GM12878 (cell line): ENCODE data around the gene SNURF. TPM values are rescaled to one million over a fixed set of nuclear protein-coding genes. Genes with fewer than 3 reads are reported as not detected.

Experiments
- ATAC-seq: fragments of 200-7000 bp; cut with Tn5 transposase; 3 replicates; pipeline ENCODE4 v1.9.1; 2020; ENCODE audit warnings: mild to moderate bottlenecking, moderate library complexity
- BruUV-seq: library from RNA; stranded (reverse); fragments of 400-500 nt; replicated peaks from 2 replicates; lab custom pipeline; 2021; lab: Mats Ljungman, UMichigan
- CTCF ChIA-PET: fragments of 300-600 bp; sonication (Branson Sonifier 250); formaldehyde crosslinking; extraction: SDS; loops from one replicate; lab custom pipeline; 2021; ENCODE audit warnings: inconsistent platforms; lab: Yijun Ruan, JAX
- POLR2A ChIA-PET: fragments of 350-600 bp; formaldehyde crosslinking; extraction: SDS; loops from one replicate; lab custom pipeline; 2021; ENCODE audit warnings: inconsistent platforms; lab: Charles Lee
- RAD21 ChIA-PET: fragments of 300-600 bp; sonication (Branson Sonifier 250); formaldehyde crosslinking; loops from one replicate; lab custom pipeline; 2023; ENCODE audit warnings: antibody characterized with exemption; ENCODE audit not compliant: unreplicated experiment; lab: Charles Lee
- SMC1A ChIA-PET: fragments of 300-600 bp; sonication (Branson Sonifier 250); formaldehyde crosslinking; loops from one replicate; lab custom pipeline; 2023; ENCODE audit not compliant: unreplicated experiment, uncharacterized antibody; lab: Charles Lee
- DNase-seq: peaks from one replicate; pipeline ENCODE4 v3.0.0-alpha.2; 2011; ENCODE audit warnings: low read depth, low spot score
- FAIRE-seq: peaks from 3 replicates; lab custom pipeline; 2011; peaks lifted over from hg19 to GRCh38; lab: Jason Lieb, UNC
- H2AFZ ChIP-seq: 2 replicates; pipeline ENCODE4 v1.6.0; 2011; ENCODE audit warnings: low read depth, low read length, control low read depth; ENCODE audit not compliant: control insufficient read depth
- H3K27ac ChIP-seq: 2 replicates; pipeline ENCODE4 v1.5.1; 2011; ENCODE audit warnings: control low read depth; ENCODE audit not compliant: control insufficient read depth, insufficient read depth
- H3K27me3 ChIP-seq, 2 experiments: replicated peaks in 1 of 2; 2 replicates each; pipeline versions ENCODE4 v1.6.0 to v1.6.1; 2011; ENCODE audit warnings: low read length in 1 of 2; ENCODE audit not compliant: control insufficient read depth in 2 of 2, insufficient read depth in 2 of 2
- H3K36me3 ChIP-seq, 2 experiments: 2 replicates each; pipeline ENCODE4 v1.5.1; 2011; ENCODE audit warnings: low read length in 1 of 2; ENCODE audit not compliant: control insufficient read depth in 2 of 2, insufficient read depth in 2 of 2
- H3K4me1 ChIP-seq: 2 replicates; pipeline ENCODE4 v1.6.1; 2011; ENCODE audit warnings: mild to moderate bottlenecking, low read length, moderate library complexity, mixed read lengths; ENCODE audit not compliant: control insufficient read depth, insufficient read depth
- H3K4me2 ChIP-seq: 2 replicates; pipeline ENCODE4 v1.6.0; 2011; ENCODE audit warnings: control low read depth; ENCODE audit not compliant: control insufficient read depth, insufficient read depth
- H3K4me3 ChIP-seq: fragments of 200-600 bp; sonication (generic); 2 replicates; pipeline ENCODE4 v1.5.1; 2016
- H3K79me2 ChIP-seq: 2 replicates; pipeline ENCODE4 v1.6.0; 2011; ENCODE audit warnings: low read length; ENCODE audit not compliant: control insufficient read depth, insufficient read depth
- H3K9ac ChIP-seq: 2 replicates; pipeline ENCODE4 v1.8.0; 2011; ENCODE audit warnings: low read length, control low read depth, mixed read lengths; ENCODE audit not compliant: control insufficient read depth, insufficient read depth
- H3K9me3 ChIP-seq: replicated peaks from 3 replicates; pipeline ENCODE4 v1.5.1; 2011; ENCODE audit warnings: mild to moderate bottlenecking, low read length; ENCODE audit not compliant: control insufficient read depth, insufficient read depth
- H4K20me1 ChIP-seq: 2 replicates; pipeline ENCODE4 v1.6.0; 2011; ENCODE audit not compliant: control insufficient read depth, insufficient read depth
- ATF2 ChIP-seq: IDR thresholded peaks from 2 replicates; pipeline ENCODE4 v1.6.1; 2012; ENCODE audit warnings: low read length, inconsistent platforms
- ATF7 ChIP-seq: fragments of 450-650 bp; IDR thresholded peaks from 2 replicates; pipeline ENCODE4 v1.6.1; 2016; ENCODE audit warnings: low read depth, mild to moderate bottlenecking
- FOXK2 ChIP-seq: fragments of 450-650 bp; IDR thresholded peaks from 2 replicates; pipeline ENCODE4 v1.6.1; 2017; ENCODE audit warnings: mild to moderate bottlenecking, moderate library complexity
- HCFC1 ChIP-seq: fragments of 150-350 bp; IDR thresholded peaks from 2 replicates; pipeline ENCODE4 v1.6.1; 2014; ENCODE audit warnings: low read length
- IRF4 ChIP-seq: IDR thresholded peaks from 2 replicates; pipeline ENCODE4 v1.6.1; 2011; ENCODE audit warnings: low read depth, low read length
- MTA3 ChIP-seq: IDR thresholded peaks from 2 replicates; pipeline ENCODE4 v1.6.1; 2012; ENCODE audit warnings: low read length, inconsistent platforms, borderline replicate concordance
- PAX5 ChIP-seq: IDR thresholded peaks from 2 replicates; pipeline ENCODE4 v1.6.1; 2011; ENCODE audit warnings: low read depth, low read length, borderline replicate concordance
- POLR2AphosphoS2 ChIP-seq: IDR thresholded peaks from 2 replicates; pipeline ENCODE4 v1.6.1; 2011; ENCODE audit warnings: low read depth, mild to moderate bottlenecking, low read length, improper control_type of control experiment, moderate library complexity
- RAD21 ChIP-seq: IDR thresholded peaks from 2 replicates; pipeline ENCODE4 v1.6.1; 2011; ENCODE audit warnings: mild to moderate bottlenecking, low read depth, low read length, moderate library complexity; ENCODE audit not compliant: insufficient read depth
- RELB ChIP-seq: fragments of 450-650 bp; IDR thresholded peaks from 2 replicates; pipeline ENCODE4 v1.6.1; 2017; ENCODE audit warnings: low read depth, mild to moderate bottlenecking, moderate library complexity
- SMAD5 ChIP-seq: IDR thresholded peaks from 2 replicates; pipeline ENCODE4 v1.6.1; 2016; ENCODE audit warnings: antibody characterized with exemption, low read depth
- SMC3 ChIP-seq: IDR thresholded peaks from 2 replicates; pipeline ENCODE4 v1.6.1; 2011; ENCODE audit warnings: low read length, improper control_type of control experiment, borderline replicate concordance
- SRF ChIP-seq, 2 experiments: IDR thresholded peaks; 2 replicates each; pipeline ENCODE4 v1.6.1; 2011; ENCODE audit warnings: low read depth in 2 of 2, low read length in 2 of 2, mild to moderate bottlenecking in 1 of 2, moderate library complexity in 1 of 2
- ZNF217 ChIP-seq: fragments of 450-650 bp; IDR thresholded peaks from 2 replicates; pipeline ENCODE4 v1.6.1; 2017; ENCODE audit warnings: antibody characterized with exemption, mild to moderate bottlenecking
- ZNF24 ChIP-seq: fragments of 450-650 bp; IDR thresholded peaks from 2 replicates; pipeline ENCODE4 v1.6.1; 2017; ENCODE audit warnings: antibody characterized with exemption, mild to moderate bottlenecking
- WGBS: methylation state at CpG from one replicate; pipeline ENCODE4 v1.1.6; 2016; ENCODE audit warnings: low lambda C conversion rate; ENCODE audit not compliant: insufficient replicate concordance, insufficient coverage; ENCODE audit errors: missing lambda C conversion rate; 5-methylcytosine and 5-hydroxymethylcytosine counted together
- in situ Hi-C: fragments of 300-500 bp; cut with MboI; formaldehyde crosslinking; loops from 9 replicates; pipeline ENCODE4 v1.14.3; 2018; ENCODE audit warnings: mixed read lengths
- intact Hi-C: fragments of 100-400 bp; cut with micrococcal nuclease; formaldehyde crosslinking; loops from one replicate; pipeline ENCODE4 v1.14.2; 2022; ENCODE audit not compliant: unreplicated experiment
- polyA plus RNA-seq, 11 experiments: library from polyadenylated mRNA; depleted of rRNA in 4 of 11; unstranded in 6 of 11; stranded (reverse) in 5 of 11; fragments of >200 nt; fragmentation: Nextera tagmentation in 4 of 11; fragmentation: Illumina TruSeq in 1 of 11; extraction: Ambion mirVana in 4 of 11; extraction: Trizol in 1 of 11; gene quantifications; 1 replicate in 1 of 11; 2 replicates in 10 of 11; pipeline versions ENCODE4 v1.2.1 to v1.2.3, GENCODE V29; 2011 to 2016; ENCODE audit warnings: inconsistent platforms in 2 of 11, missing spikeins in 2 of 11, low read depth in 1 of 11
- total RNA-seq, 4 experiments: library from RNA; depleted of rRNA in 3 of 4; stranded (reverse); fragments of >200 nt in 3 of 4; fragmentation: Illumina TruSeq in 1 of 4; extraction: Trizol in 1 of 4; gene quantifications; 2 replicates each; pipeline versions ENCODE4 v1.2.1 to v1.2.3, GENCODE V29; 2013 to 2021
- TF ChIP-seq, protein P1 (sequence below): fragments of 150-350 bp; IDR thresholded peaks from 2 replicates; pipeline ENCODE4 v1.6.1; 2016; ENCODE audit warnings: low read depth, low read length
- TF ChIP-seq, protein P2 (sequence below): fragments of 450-650 bp; IDR thresholded peaks from 2 replicates; pipeline ENCODE4 v1.6.1; 2016; ENCODE audit warnings: mild to moderate bottlenecking
- TF ChIP-seq, protein P3 (sequence below): IDR thresholded peaks from 2 replicates; pipeline ENCODE4 v1.6.1; 2012; ENCODE audit warnings: low read depth, low read length, improper control_type of control experiment

SNURF gene
- total and polyA plus RNA-seq, 10 of the 15 experiments (the other 5 are each of a cell fraction or from before 2014, with no cell fraction given): 2.6 to 25.4 (median 8.9) TPM

GRCh38 chr15:24919446-24919845 lies 35.3 kb upstream of the SNURF start:
- BruUV-seq: no TSS peak
- in situ Hi-C loops: no loop called here
- ChIA-PET SMC1A (no interaction called here), POLR2A (no interaction called here), CTCF (no interaction called here), RAD21 (no interaction called here)
- H3K9me3 ChIP-seq: no peaks in the 10 kb centered on the region; the same call in 2 of the 3 replicates
- DNase-seq: no peak
- no peak overlapping the region for H3K4me3 ChIP-seq
- TF ChIP-seq ATF2: no peak
- TF ChIP-seq SMC3: no peak
- TF ChIP-seq POLR2AphosphoS2: no peak
- no peak for TF ChIP-seq FOXK2
- TF ChIP-seq HCFC1: no peak
- TF ChIP-seq RAD21: no peak
- TF ChIP-seq RELB: no peak
- TF ChIP-seq ZNF24: no peak
- TF ChIP-seq SMAD5: no peak
- TF ChIP-seq MTA3: no peak
- TF ChIP-seq SRF (IDR thresholded peaks at IDR 0.05; ENCODE audit: low read depth in 2 of 2, low read length in 2 of 2): no peak
- TF ChIP-seq, protein P1, sequence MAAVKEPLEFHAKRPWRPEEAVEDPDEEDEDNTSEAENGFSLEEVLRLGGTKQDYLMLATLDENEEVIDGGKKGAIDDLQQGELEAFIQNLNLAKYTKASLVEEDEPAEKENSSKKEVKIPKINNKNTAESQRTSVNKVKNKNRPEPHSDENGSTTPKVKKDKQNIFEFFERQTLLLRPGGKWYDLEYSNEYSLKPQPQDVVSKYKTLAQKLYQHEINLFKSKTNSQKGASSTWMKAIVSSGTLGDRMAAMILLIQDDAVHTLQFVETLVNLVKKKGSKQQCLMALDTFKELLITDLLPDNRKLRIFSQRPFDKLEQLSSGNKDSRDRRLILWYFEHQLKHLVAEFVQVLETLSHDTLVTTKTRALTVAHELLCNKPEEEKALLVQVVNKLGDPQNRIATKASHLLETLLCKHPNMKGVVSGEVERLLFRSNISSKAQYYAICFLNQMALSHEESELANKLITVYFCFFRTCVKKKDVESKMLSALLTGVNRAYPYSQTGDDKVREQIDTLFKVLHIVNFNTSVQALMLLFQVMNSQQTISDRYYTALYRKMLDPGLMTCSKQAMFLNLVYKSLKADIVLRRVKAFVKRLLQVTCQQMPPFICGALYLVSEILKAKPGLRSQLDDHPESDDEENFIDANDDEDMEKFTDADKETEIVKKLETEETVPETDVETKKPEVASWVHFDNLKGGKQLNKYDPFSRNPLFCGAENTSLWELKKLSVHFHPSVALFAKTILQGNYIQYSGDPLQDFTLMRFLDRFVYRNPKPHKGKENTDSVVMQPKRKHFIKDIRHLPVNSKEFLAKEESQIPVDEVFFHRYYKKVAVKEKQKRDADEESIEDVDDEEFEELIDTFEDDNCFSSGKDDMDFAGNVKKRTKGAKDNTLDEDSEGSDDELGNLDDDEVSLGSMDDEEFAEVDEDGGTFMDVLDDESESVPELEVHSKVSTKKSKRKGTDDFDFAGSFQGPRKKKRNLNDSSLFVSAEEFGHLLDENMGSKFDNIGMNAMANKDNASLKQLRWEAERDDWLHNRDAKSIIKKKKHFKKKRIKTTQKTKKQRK: no peak
- TF ChIP-seq IRF4: no peak
- no peak for TF ChIP-seq PAX5
- no peak for TF ChIP-seq ATF7
- TF ChIP-seq, protein P2, sequence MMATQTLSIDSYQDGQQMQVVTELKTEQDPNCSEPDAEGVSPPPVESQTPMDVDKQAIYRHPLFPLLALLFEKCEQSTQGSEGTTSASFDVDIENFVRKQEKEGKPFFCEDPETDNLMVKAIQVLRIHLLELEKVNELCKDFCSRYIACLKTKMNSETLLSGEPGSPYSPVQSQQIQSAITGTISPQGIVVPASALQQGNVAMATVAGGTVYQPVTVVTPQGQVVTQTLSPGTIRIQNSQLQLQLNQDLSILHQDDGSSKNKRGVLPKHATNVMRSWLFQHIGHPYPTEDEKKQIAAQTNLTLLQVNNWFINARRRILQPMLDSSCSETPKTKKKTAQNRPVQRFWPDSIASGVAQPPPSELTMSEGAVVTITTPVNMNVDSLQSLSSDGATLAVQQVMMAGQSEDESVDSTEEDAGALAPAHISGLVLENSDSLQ: no peak
- TF ChIP-seq ZNF217: no peak
- TF ChIP-seq, protein P3, sequence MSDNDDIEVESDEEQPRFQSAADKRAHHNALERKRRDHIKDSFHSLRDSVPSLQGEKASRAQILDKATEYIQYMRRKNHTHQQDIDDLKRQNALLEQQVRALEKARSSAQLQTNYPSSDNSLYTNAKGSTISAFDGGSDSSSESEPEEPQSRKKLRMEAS: no peak
- no peak overlapping the region for H3K4me2 ChIP-seq
- no peaks in the 10 kb centered on the region for H4K20me1 ChIP-seq
- no peak for FAIRE-seq
- H3K79me2 ChIP-seq: no peaks in the 10 kb centered on the region
- H2AFZ ChIP-seq: no peak overlapping the region
- WGBS: 84% methylated on average over 2 of the region's 2 CpGs
- no peak overlapping the region for H3K9ac ChIP-seq
- H3K27ac ChIP-seq: no peak overlapping the region
- H3K36me3 ChIP-seq: no peaks in the 10 kb centered on the region
- H3K4me1 ChIP-seq: no peaks in the 10 kb centered on the region
- no peak for ATAC-seq
- H3K27me3 ChIP-seq: no peaks in the 10 kb centered on the region
- intact Hi-C loops: no loop called here
